ENCODE results near the gene CALN1. TPM values are rescaled to one million over a fixed set of nuclear protein-coding genes. Genes with fewer than 3 reads are reported as not detected.

CALN1 gene
- total RNA-seq, 1 donor from 2014 or later, result not detected

- H3K4me1 Mint-ChIP-seq (ENCODE audit: unreplicated experiment), result no peaks in the 10 kb centered on the region
- no peaks in the 10 kb centered on the region for H3K36me3 Mint-ChIP-seq (ENCODE audit: unreplicated experiment)
- peaks cover 25% of the 10 kb centered on the region for H3K9me3 Mint-ChIP-seq (ENCODE audit: unreplicated experiment)
- TF ChIP-seq, protein P1, sequence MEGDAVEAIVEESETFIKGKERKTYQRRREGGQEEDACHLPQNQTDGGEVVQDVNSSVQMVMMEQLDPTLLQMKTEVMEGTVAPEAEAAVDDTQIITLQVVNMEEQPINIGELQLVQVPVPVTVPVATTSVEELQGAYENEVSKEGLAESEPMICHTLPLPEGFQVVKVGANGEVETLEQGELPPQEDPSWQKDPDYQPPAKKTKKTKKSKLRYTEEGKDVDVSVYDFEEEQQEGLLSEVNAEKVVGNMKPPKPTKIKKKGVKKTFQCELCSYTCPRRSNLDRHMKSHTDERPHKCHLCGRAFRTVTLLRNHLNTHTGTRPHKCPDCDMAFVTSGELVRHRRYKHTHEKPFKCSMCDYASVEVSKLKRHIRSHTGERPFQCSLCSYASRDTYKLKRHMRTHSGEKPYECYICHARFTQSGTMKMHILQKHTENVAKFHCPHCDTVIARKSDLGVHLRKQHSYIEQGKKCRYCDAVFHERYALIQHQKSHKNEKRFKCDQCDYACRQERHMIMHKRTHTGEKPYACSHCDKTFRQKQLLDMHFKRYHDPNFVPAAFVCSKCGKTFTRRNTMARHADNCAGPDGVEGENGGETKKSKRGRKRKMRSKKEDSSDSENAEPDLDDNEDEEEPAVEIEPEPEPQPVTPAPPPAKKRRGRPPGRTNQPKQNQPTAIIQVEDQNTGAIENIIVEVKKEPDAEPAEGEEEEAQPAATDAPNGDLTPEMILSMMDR (IDR thresholded peaks at IDR 0.05), result no peak
- no peaks in the 10 kb centered on the region for H3K27me3 Mint-ChIP-seq (ENCODE audit: unreplicated experiment)
- H3K27ac Mint-ChIP-seq (ENCODE audit: unreplicated experiment), result no peak overlapping the region
- no peak overlapping the region for H3K4me3 Mint-ChIP-seq (ENCODE audit: unreplicated experiment)
- DNase-seq (ENCODE audit: extremely low spot score, unreplicated experiment), result no peak
Observed at GRCh38 chr7:72222136-72222535, 190.0 kb downstream of the CALN1 start.

- DNase-seq (ENCODE audit: extremely low spot score, unreplicated experiment), result no peak
- Mint-ChIP-seq H3K27ac (ENCODE audit: unreplicated experiment) (no peak overlapping the region), H3K27me3 (ENCODE audit: unreplicated experiment) (no peaks in the 10 kb centered on the region), H3K36me3 (ENCODE audit: unreplicated experiment) (no peaks in the 10 kb centered on the region), H3K4me1 (ENCODE audit: unreplicated experiment) (no peaks in the 10 kb centered on the region), H3K4me3 (ENCODE audit: unreplicated experiment) (no peak overlapping the region), H3K9me3 (ENCODE audit: unreplicated experiment) (peaks cover 26% of the 10 kb centered on the region)
- TF ChIP-seq, protein P1 (IDR thresholded peaks at IDR 0.05), result no peak
Observed at GRCh38 chr7:72219500-72219899, 192.6 kb downstream of the CALN1 start.

DNA sequence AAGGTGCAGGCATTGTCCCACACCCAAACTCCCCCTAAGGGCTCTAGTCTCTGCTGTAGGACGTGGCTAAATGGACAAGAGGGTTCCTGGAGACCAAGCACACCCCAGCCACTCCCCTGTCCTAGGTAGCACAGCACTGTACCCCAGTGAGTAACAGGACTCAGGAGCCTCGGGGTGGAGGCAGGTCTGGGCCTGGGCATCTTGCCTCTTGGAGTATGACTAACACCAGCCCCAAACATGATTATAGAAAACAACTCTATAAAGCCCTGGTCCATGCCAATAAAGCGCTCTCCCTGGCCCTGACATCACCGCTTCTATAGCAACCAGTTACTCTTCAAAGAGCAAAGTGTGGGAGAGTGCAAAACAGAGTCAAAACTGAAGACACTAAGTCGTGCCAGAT lies 195.0 kb downstream of the CALN1 start:
- no peaks in the 10 kb centered on the region for H3K36me3 Mint-ChIP-seq (ENCODE audit: unreplicated experiment)
- TF ChIP-seq, protein P1 (IDR thresholded peaks at IDR 0.05), result no peak
- DNase-seq (ENCODE audit: extremely low spot score, unreplicated experiment), result no peak
- H3K9me3 Mint-ChIP-seq (ENCODE audit: unreplicated experiment), result peaks cover 24% of the 10 kb centered on the region
- H3K4me1 Mint-ChIP-seq (ENCODE audit: unreplicated experiment), result no peaks in the 10 kb centered on the region
- no peak overlapping the region for H3K27ac Mint-ChIP-seq (ENCODE audit: unreplicated experiment)
- no peaks in the 10 kb centered on the region for H3K27me3 Mint-ChIP-seq (ENCODE audit: unreplicated experiment)
- H3K4me3 Mint-ChIP-seq (ENCODE audit: unreplicated experiment), result no peak overlapping the region

DNA sequence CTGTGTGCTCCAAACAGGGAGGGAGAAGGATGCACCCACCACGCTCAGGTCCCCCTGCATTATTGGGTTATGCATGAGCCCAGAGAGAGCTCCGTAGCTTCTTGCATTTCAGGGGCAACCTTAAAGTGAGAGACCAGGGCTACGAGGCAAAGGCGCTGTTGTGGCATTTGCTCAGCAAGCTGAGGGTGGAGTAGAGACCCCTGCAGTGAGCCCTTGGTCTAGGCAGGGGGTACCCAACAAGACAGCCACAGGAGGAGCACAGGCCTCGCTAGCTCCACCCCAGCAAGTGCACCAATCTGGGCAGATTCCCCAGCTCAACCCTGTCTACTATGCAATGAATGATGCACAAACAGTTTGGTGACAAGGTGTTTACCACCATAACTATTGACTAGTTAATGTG lies 198.4 kb downstream of the CALN1 start:
- H3K27me3 Mint-ChIP-seq (ENCODE audit: unreplicated experiment), result no peaks in the 10 kb centered on the region
- no peak overlapping the region for H3K4me3 Mint-ChIP-seq (ENCODE audit: unreplicated experiment)
- peaks cover 41% of the 10 kb centered on the region for H3K9me3 Mint-ChIP-seq (ENCODE audit: unreplicated experiment)
- H3K27ac Mint-ChIP-seq (ENCODE audit: unreplicated experiment), result no peak overlapping the region
- no peaks in the 10 kb centered on the region for H3K36me3 Mint-ChIP-seq (ENCODE audit: unreplicated experiment)
- no peak for DNase-seq (ENCODE audit: extremely low spot score, unreplicated experiment)
- H3K4me1 Mint-ChIP-seq (ENCODE audit: unreplicated experiment), result no peaks in the 10 kb centered on the region
- TF ChIP-seq, protein P1 (IDR thresholded peaks at IDR 0.05), result no peak

DNA sequence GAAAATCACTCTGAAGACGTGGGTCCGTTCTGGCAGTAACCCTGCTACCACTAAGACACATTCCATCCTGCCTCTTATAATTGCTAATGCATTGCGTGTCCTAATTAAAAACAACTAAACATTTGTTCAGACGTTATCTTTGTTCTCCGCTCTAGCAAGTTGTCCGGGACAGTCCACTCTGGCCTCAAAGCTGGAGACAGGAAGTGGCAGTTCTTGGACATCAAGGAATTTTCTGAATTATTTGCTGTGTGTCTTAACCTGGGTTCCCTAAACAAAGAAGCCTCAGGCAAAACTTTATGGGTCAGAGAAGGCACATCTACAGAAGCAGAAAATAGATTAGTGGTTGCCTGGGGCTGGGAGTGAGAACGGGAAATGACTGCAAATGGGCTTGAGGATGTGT lies 199.1 kb downstream of the CALN1 start:
- no peaks in the 10 kb centered on the region for H3K4me1 Mint-ChIP-seq (ENCODE audit: unreplicated experiment)
- no peak for DNase-seq (ENCODE audit: extremely low spot score, unreplicated experiment)

More for the DNA sequence above, 199.1 kb downstream of the CALN1 start:
- no peak overlapping the region for H3K27ac Mint-ChIP-seq (ENCODE audit: unreplicated experiment)
- TF ChIP-seq, protein P1 (IDR thresholded peaks at IDR 0.05), result no peak
- no peak overlapping the region for H3K4me3 Mint-ChIP-seq (ENCODE audit: unreplicated experiment)
- H3K27me3 Mint-ChIP-seq (ENCODE audit: unreplicated experiment), result no peaks in the 10 kb centered on the region
- H3K36me3 Mint-ChIP-seq (ENCODE audit: unreplicated experiment), result no peaks in the 10 kb centered on the region
- H3K9me3 Mint-ChIP-seq (ENCODE audit: unreplicated experiment), result peaks cover 36% of the 10 kb centered on the region

Measured in osteocyte (in vitro differentiated cells).